ENCODE data around the gene SPAG8. TPM values are rescaled to one million over a fixed set of nuclear protein-coding genes. Genes with fewer than 3 reads are reported as not detected.

The SPAG8 gene
- total RNA-seq, 2 experiments from 2014 or later: 1.1 to 3.6 TPM

GRCh38 chr9:35789541-35789940, 22.5 kb downstream of the SPAG8 start:
- H3K9me2 ChIP-seq (ENCODE audit: insufficient read depth, low read length): no peaks in the 10 kb centered on the region
- peaks cover 19% of the 10 kb centered on the region for H3K4me1 ChIP-seq (ENCODE audit: insufficient read depth, low read length, poor library complexity, severe bottlenecking)
- no peaks in the 10 kb centered on the region for H4K20me1 ChIP-seq (ENCODE audit: insufficient read depth, low read length)
- CTCF ChIA-PET (ENCODE audit: unreplicated experiment): interaction anchor here (0.8 to 1.4 kb wide), 4 partner anchors 14 to 93 kb away, joined by 3 to 5 read pairs (median 4); partner anchors contain the start of gene HINT2
- intact Hi-C loops (cut with micrococcal nuclease; ENCODE audit: unreplicated experiment): no loop called here
- no peaks in the 10 kb centered on the region for H3K9me3 ChIP-seq (ENCODE audit: low read length)
- DNase-seq (ENCODE audit: low spot score): no peak
- TF ChIP-seq CTCF (conservative IDR thresholded peaks at IDR 0.05; ENCODE audit: low read length): no peak
- no peak for TF ChIP-seq EZH2phosphoT487 (IDR thresholded peaks at IDR 0.05; ENCODE audit: borderline replicate concordance, low read depth, low read length)
- no peaks in the 10 kb centered on the region for H3K79me2 ChIP-seq (ENCODE audit: insufficient read depth, low read depth, low read length)
- no peak overlapping the region for H3K4me2 ChIP-seq (ENCODE audit: low read length)
- BruUV-seq (replicated peaks): no TSS peak
- POLR2A ChIA-PET: interaction anchor here (0.5 to 1.5 kb wide), 3 partner anchors 37 to 149 kb away, joined by 3 to 6 read pairs (median 5); partner anchors contain the start of genes GBA2 and RGP1
- no peak overlapping the region for H3K27ac ChIP-seq (ENCODE audit: low read depth, low read length, poor library complexity, severe bottlenecking)
- H3K4me3 ChIP-seq (ENCODE audit: low read depth, low read length, poor library complexity, severe bottlenecking): no peak overlapping the region
- peaks cover 3% of the 10 kb centered on the region; the same call in 1 of the 2 replicates for H3K36me3 ChIP-seq (ENCODE audit: insufficient read depth, low read length)
- no peak overlapping the region for H2AFZ ChIP-seq (ENCODE audit: low read length)

GRCh38 chr9:35783418-35783817, 28.6 kb downstream of the SPAG8 start:
- no peak overlapping the region for H2AFZ ChIP-seq (ENCODE audit: low read length)
- no peak overlapping the region for H3K4me3 ChIP-seq (ENCODE audit: low read depth, low read length, poor library complexity, severe bottlenecking)
- peaks cover 19% of the 10 kb centered on the region for H3K4me1 ChIP-seq (ENCODE audit: insufficient read depth, low read length, poor library complexity, severe bottlenecking)
- H3K9me3 ChIP-seq (ENCODE audit: low read length): no peaks in the 10 kb centered on the region
- CTCF ChIA-PET (ENCODE audit: unreplicated experiment): no interaction called here
- H3K27ac ChIP-seq (ENCODE audit: low read depth, low read length, poor library complexity, severe bottlenecking): no peak overlapping the region
- intact Hi-C loops (cut with micrococcal nuclease; ENCODE audit: unreplicated experiment): no loop called here
- BruUV-seq (replicated peaks): no TSS peak
- H3K4me2 ChIP-seq (ENCODE audit: low read length): no peak overlapping the region
- H4K20me1 ChIP-seq (ENCODE audit: insufficient read depth, low read length): no peaks in the 10 kb centered on the region
- POLR2A ChIA-PET: interaction anchor here (1.6 kb wide), 1 partner anchor 11 kb away, joined by 3 read pairs; no protein-coding TSS in a partner anchor
- TF ChIP-seq EZH2phosphoT487 (IDR thresholded peaks at IDR 0.05; ENCODE audit: borderline replicate concordance, low read depth, low read length) (no peak), CTCF (conservative IDR thresholded peaks at IDR 0.05; ENCODE audit: low read length) (no peak)
- no peaks in the 10 kb centered on the region for H3K9me2 ChIP-seq (ENCODE audit: insufficient read depth, low read length)
- no peaks in the 10 kb centered on the region for H3K79me2 ChIP-seq (ENCODE audit: insufficient read depth, low read depth, low read length)
- peaks cover 15% of the 10 kb centered on the region for H3K36me3 ChIP-seq (ENCODE audit: insufficient read depth, low read length)
- no peak for DNase-seq (ENCODE audit: low spot score)

- intact Hi-C loops (cut with micrococcal nuclease; ENCODE audit: unreplicated experiment): no loop called here
- Histone ChIP-seq H3K9me2 (ENCODE audit: insufficient read depth, low read length) (no peaks in the 10 kb centered on the region), H4K20me1 (ENCODE audit: insufficient read depth, low read length) (no peaks in the 10 kb centered on the region), H3K9me3 (ENCODE audit: low read length) (no peaks in the 10 kb centered on the region), H3K4me3 (ENCODE audit: low read depth, low read length, poor library complexity, severe bottlenecking) (no peak overlapping the region), H2AFZ (ENCODE audit: low read length) (no peak overlapping the region), H3K27ac (ENCODE audit: low read depth, low read length, poor library complexity, severe bottlenecking) (no peak overlapping the region), H3K79me2 (ENCODE audit: insufficient read depth, low read depth, low read length) (no peaks in the 10 kb centered on the region; the same call in 1 of the 2 replicates), H3K36me3 (ENCODE audit: insufficient read depth, low read length) (peaks cover 12% of the 10 kb centered on the region), H3K4me2 (ENCODE audit: low read length) (no peak overlapping the region), H3K4me1 (ENCODE audit: insufficient read depth, low read length, poor library complexity, severe bottlenecking) (peaks cover 37% of the 10 kb centered on the region)
- ChIA-PET POLR2A (interaction anchor here (1.0 kb wide), 1 partner anchor 135 kb away, joined by 3 read pairs; no protein-coding TSS in a partner anchor), CTCF (ENCODE audit: unreplicated experiment) (no interaction called here)
- TF ChIP-seq EZH2phosphoT487 (IDR thresholded peaks at IDR 0.05; ENCODE audit: borderline replicate concordance, low read depth, low read length): no peak
- TF ChIP-seq CTCF (conservative IDR thresholded peaks at IDR 0.05; ENCODE audit: low read length): no peak
- no peak for DNase-seq (ENCODE audit: low spot score)
- BruUV-seq (replicated peaks): no TSS peak
Observed at GRCh38 chr9:35781066-35781465, 31.0 kb downstream of the SPAG8 start.
